Measurements from ENCODE around the gene SETBP1. TPM values are rescaled to one million over a fixed set of nuclear protein-coding genes. Genes with fewer than 3 reads are reported as not detected.

Gene SETBP1
- total and polyA plus RNA-seq, 3 experiments from 2014 or later: 0.22 to 14.1 (median 13.9) TPM

DNA sequence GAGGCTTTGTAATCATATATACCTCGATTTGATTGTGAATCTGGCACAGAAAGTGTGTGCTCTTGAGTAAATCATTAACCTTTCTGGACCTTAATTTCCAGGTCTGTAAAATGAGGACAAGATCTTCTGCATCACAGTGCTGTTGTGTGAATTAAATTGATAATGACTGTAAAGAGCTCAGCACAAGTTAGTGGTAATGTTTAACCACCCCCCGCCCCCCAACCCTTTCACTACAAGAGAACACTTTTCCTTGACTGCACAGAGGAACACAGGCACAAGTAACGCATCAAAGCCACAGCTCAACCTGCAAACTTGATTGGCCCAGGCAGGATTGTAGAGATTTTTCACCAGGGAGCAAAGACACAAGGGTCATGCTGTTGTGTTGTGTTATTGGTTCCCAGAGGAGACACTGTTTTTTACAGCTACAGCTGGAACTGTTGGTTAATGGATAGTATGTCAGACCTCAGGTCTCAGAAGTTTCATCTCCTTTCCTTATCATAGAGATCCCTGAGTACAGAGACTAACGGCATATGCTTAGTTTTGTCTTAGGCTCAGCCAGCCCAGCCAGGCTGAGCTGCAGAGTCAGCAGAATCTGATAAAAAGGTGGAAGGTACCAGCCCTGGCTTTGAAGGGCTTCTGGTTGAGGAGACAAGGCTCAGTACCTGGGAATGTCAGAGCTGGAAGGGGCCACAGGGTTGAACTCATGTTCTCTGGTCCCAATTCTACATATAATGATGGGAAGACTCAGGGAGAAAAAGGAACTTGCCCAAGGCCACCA lies 10.6 kb downstream of the SETBP1 start:
- Histone ChIP-seq H3K27ac (ENCODE audit: low read depth, low read length) (no peak overlapping the region), H3K9me3 (ENCODE audit: low read length) (no peaks in the 10 kb centered on the region), H3K4me3 (ENCODE audit: low read length) (no peak overlapping the region), H3K36me3 (ENCODE audit: insufficient read depth, low read length) (no peaks in the 10 kb centered on the region), H3K27me3 (ENCODE audit: insufficient read depth, low read length, poor library complexity, severe bottlenecking) (no peaks in the 10 kb centered on the region), H3K4me1 (ENCODE audit: insufficient read depth, low read length) (no peaks in the 10 kb centered on the region)
- peak overlapping the region in 1 of 8 donors; percentile 43 for H3K27ac Mint-ChIP-seq
- H3K36me3 Mint-ChIP-seq: peaks cover 0 to 5% (median 0%) of the 10 kb centered on the region in 3 donors
- ChIA-PET POLR2A (no interaction called here), CTCF (interaction anchor here (1.1 kb wide), 1 partner anchor 13 kb away, joined by 4 read pairs; no protein-coding TSS in a partner anchor)
- H3K9me3 Mint-ChIP-seq: no peaks in the 10 kb centered on the region
- no peak for DNase-seq
- H3K27me3 Mint-ChIP-seq: peaks cover 0 to 3% of the 10 kb centered on the region in 2 donors
- H3K4me1 Mint-ChIP-seq: no peaks in the 10 kb centered on the region
- no peak overlapping the region for H3K4me3 Mint-ChIP-seq

DNA sequence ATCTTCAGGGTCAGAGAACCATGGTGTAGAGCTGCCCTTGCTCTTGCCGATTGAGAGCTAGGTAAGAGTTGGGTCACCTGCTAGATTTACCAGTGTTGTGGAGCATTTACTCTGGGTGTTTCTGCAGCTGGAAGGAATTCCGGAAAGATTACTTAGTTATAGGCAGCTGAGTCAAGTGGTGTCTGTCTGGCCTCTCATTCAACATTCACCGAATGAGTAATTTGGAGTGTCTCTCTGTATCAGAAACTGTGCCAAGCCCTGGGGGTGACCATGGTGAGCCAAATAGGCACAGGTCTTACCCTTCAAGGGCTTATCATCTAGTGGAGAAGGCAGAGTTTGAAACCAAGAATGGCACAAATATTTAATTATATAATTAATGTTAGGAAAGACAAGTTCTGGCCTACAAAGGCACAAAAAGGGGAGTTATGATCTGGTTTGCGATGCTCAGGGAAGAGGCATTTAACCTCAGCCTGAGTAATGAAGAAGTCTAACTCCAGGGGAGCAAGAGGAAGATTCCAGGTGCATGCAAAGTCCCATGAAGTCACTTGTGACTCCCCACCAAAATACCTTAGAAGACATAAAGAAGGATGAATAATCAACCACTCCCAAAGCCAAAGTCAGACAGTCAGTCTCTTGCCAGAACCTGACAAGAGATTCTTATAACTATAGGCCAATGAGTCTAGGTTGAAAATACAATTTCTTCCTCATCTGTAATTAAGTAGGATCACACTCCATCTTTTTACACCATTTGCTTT lies 12.5 kb downstream of the SETBP1 start:
- Mint-ChIP-seq H3K27me3 (no peaks in the 10 kb centered on the region), H3K4me3 (no peak overlapping the region), H3K9me3 (no peaks in the 10 kb centered on the region), H3K27ac (no peak overlapping the region), H3K36me3 (peaks cover 0 to 5% (median 0%) of the 10 kb centered on the region in 3 donors), H3K4me1 (peaks cover 0 to 2% (median 2%) of the 10 kb centered on the region in 3 donors)
- no peaks in the 10 kb centered on the region for H3K4me1 ChIP-seq (ENCODE audit: insufficient read depth, low read length)
- H3K4me3 ChIP-seq (ENCODE audit: low read length): no peak overlapping the region
- H3K27ac ChIP-seq (ENCODE audit: low read depth, low read length): no peak overlapping the region
- H3K36me3 ChIP-seq (ENCODE audit: insufficient read depth, low read length): no peaks in the 10 kb centered on the region
- no peaks in the 10 kb centered on the region for H3K27me3 ChIP-seq (ENCODE audit: insufficient read depth, low read length, poor library complexity, severe bottlenecking)
- no peak for DNase-seq
- CTCF ChIA-PET: interaction anchor here (1.1 to 1.3 kb wide), 2 partner anchors 14 to 520 kb away, joined by 3 read pairs; no protein-coding TSS in a partner anchor
- POLR2A ChIA-PET: no interaction called here
- no peaks in the 10 kb centered on the region for H3K9me3 ChIP-seq (ENCODE audit: low read length)

DNA sequence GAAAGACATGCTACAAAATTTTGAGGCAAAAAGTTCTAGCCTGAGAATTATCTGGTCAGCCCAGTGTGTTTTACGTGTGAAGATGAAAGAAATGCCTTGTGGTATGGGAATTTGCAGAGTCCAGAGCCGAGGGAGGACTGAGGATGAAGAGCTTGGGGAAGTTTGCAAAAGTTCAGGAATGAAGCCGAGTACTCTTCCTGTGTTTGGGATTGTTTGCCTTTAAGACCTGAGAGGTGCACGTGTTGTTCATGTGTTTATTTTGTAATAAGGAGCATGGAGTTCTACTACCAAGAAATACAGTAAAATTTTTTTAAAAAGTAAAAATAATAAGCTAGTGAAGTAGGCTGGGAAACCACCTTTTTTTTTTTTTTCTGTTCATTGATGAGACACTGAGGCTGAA lies 14.8 kb downstream of the SETBP1 start:
- Histone ChIP-seq H3K27me3 (ENCODE audit: insufficient read depth, low read length, poor library complexity, severe bottlenecking) (no peaks in the 10 kb centered on the region), H3K4me3 (ENCODE audit: low read length) (no peak overlapping the region), H3K36me3 (ENCODE audit: insufficient read depth, low read length) (no peaks in the 10 kb centered on the region), H3K4me1 (ENCODE audit: insufficient read depth, low read length) (no peaks in the 10 kb centered on the region), H3K27ac (ENCODE audit: low read depth, low read length) (no peak overlapping the region), H3K9me3 (ENCODE audit: low read length) (no peaks in the 10 kb centered on the region)
- no peak overlapping the region for H3K4me3 Mint-ChIP-seq
- H3K27me3 Mint-ChIP-seq: no peaks in the 10 kb centered on the region
- CTCF ChIA-PET: interaction anchor here (1.4 kb wide), 1 partner anchor 11 kb away, joined by 3 read pairs; no protein-coding TSS in a partner anchor
- peaks cover 0 to 5% (median 0%) of the 10 kb centered on the region in 3 donors for H3K36me3 Mint-ChIP-seq
- peak overlapping the region in 2 of 8 donors; percentile 44 to 53 for H3K27ac Mint-ChIP-seq
- no peak for DNase-seq
- H3K9me3 Mint-ChIP-seq: no peaks in the 10 kb centered on the region
- POLR2A ChIA-PET: no interaction called here
- peaks cover 0 to 10% (median 7%) of the 10 kb centered on the region in 3 donors for H3K4me1 Mint-ChIP-seq

DNA sequence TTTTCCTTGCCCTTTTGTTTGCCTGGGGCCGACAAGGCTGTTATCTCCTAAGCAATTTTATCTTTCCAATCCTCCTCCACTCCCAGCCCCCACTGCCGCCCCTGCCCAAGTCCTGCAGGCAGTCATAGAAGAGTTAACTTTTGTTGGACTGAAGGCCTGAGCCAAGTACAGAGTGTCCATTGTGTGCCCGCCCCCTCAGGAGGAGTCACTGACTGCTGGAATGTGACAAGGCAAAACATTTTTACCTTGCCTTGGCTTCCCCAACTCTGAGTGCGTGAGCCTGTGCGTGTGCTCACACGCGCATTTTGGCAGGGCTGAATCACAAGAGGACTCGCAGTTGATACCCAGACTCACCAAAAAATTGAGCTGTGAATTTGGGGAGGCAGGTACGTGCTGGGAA lies 16.2 kb downstream of the SETBP1 start:
- Mint-ChIP-seq H3K4me1 (peaks cover 4 to 15% (median 13%) of the 10 kb centered on the region in 3 donors), H3K9me3 (no peaks in the 10 kb centered on the region), H3K36me3 (peaks cover 0 to 5% (median 0%) of the 10 kb centered on the region in 3 donors), H3K27me3 (no peaks in the 10 kb centered on the region), H3K27ac (no peak overlapping the region), H3K4me3 (no peak overlapping the region)
- no peak overlapping the region for H3K27ac ChIP-seq (ENCODE audit: low read depth, low read length)
- H3K4me3 ChIP-seq (ENCODE audit: low read length): no peak overlapping the region
- ChIA-PET POLR2A (no interaction called here), CTCF (interaction anchor here (0.5 kb wide), 1 partner anchor 244 kb away, joined by 3 read pairs; no protein-coding TSS in a partner anchor)
- no peaks in the 10 kb centered on the region for H3K27me3 ChIP-seq (ENCODE audit: insufficient read depth, low read length, poor library complexity, severe bottlenecking)
- DNase-seq: no peak
- peaks cover 7% of the 10 kb centered on the region for H3K4me1 ChIP-seq (ENCODE audit: insufficient read depth, low read length)
- no peaks in the 10 kb centered on the region for H3K9me3 ChIP-seq (ENCODE audit: low read length)
- H3K36me3 ChIP-seq (ENCODE audit: insufficient read depth, low read length): no peaks in the 10 kb centered on the region

DNA sequence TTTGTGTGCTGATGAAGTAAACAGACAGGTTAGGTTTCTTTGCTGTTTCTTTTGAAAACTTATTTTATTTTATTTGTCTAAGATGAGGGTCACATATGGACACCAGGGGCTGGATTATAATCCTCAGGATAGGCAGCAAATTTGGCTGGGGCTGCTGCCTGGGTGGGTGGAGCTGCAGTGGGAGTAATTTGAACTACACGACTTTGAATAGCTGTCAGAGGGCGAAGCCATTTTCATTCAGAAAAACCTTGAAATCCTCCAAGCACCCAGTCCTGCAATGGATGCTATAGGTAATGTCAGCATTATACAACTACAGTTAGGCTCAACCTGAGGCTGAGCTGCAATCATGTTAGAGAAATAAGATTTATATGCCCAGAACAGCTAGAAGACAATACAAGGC lies 16.6 kb downstream of the SETBP1 start:
- peaks cover 7% of the 10 kb centered on the region for H3K4me1 ChIP-seq (ENCODE audit: insufficient read depth, low read length)
- POLR2A ChIA-PET: no interaction called here
- no peaks in the 10 kb centered on the region for H3K27me3 ChIP-seq (ENCODE audit: insufficient read depth, low read length, poor library complexity, severe bottlenecking)
- no peak overlapping the region for H3K27ac ChIP-seq (ENCODE audit: low read depth, low read length)
- no peak overlapping the region for H3K4me3 Mint-ChIP-seq
- H3K36me3 Mint-ChIP-seq: peaks cover 0 to 5% (median 0%) of the 10 kb centered on the region in 3 donors
- no peaks in the 10 kb centered on the region for H3K27me3 Mint-ChIP-seq
- no peaks in the 10 kb centered on the region for H3K36me3 ChIP-seq (ENCODE audit: insufficient read depth, low read length)
- CTCF ChIA-PET: interaction anchor here (0.5 kb wide), 1 partner anchor 244 kb away, joined by 3 read pairs; no protein-coding TSS in a partner anchor
- no peak overlapping the region for H3K4me3 ChIP-seq (ENCODE audit: low read length)
- no peaks in the 10 kb centered on the region for H3K9me3 ChIP-seq (ENCODE audit: low read length)
- DNase-seq: no peak
- H3K27ac Mint-ChIP-seq: no peak overlapping the region
- peaks cover 4 to 15% (median 13%) of the 10 kb centered on the region in 3 donors for H3K4me1 Mint-ChIP-seq
- no peaks in the 10 kb centered on the region for H3K9me3 Mint-ChIP-seq

DNA sequence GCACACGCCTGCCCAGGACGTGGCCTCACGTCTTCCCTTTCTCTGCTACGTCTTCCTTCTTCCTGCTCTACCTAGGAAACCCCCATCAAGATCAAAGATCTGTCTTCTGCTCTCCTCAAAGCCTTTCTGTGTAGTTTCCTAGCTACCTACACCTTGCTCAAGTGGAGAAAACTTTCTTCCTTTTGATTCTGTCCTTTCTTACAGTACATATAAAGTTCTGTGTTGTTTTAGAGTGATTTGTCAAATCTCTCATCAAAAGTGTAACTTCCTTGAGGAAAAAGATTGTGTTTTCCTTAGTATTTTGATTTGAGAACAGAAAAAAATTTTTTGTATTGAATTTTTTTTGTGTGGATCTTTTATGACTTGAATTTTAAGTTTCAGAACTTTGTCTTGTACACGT lies 17.8 kb downstream of the SETBP1 start:
- Histone ChIP-seq H3K9me3 (ENCODE audit: low read length) (no peaks in the 10 kb centered on the region), H3K36me3 (ENCODE audit: insufficient read depth, low read length) (no peaks in the 10 kb centered on the region), H3K27ac (ENCODE audit: low read depth, low read length) (no peak overlapping the region), H3K4me1 (ENCODE audit: insufficient read depth, low read length) (peaks cover 7% of the 10 kb centered on the region), H3K4me3 (ENCODE audit: low read length) (no peak overlapping the region), H3K27me3 (ENCODE audit: insufficient read depth, low read length, poor library complexity, severe bottlenecking) (no peaks in the 10 kb centered on the region)
- Mint-ChIP-seq H3K4me1 (peaks cover 4 to 15% (median 13%) of the 10 kb centered on the region in 3 donors), H3K27ac (no peak overlapping the region), H3K27me3 (no peaks in the 10 kb centered on the region), H3K4me3 (no peak overlapping the region), H3K9me3 (no peaks in the 10 kb centered on the region), H3K36me3 (peaks cover 0 to 2% (median 2%) of the 10 kb centered on the region in 3 donors)
- POLR2A ChIA-PET: no interaction called here
- DNase-seq: no peak
- CTCF ChIA-PET: no interaction called here

DNA sequence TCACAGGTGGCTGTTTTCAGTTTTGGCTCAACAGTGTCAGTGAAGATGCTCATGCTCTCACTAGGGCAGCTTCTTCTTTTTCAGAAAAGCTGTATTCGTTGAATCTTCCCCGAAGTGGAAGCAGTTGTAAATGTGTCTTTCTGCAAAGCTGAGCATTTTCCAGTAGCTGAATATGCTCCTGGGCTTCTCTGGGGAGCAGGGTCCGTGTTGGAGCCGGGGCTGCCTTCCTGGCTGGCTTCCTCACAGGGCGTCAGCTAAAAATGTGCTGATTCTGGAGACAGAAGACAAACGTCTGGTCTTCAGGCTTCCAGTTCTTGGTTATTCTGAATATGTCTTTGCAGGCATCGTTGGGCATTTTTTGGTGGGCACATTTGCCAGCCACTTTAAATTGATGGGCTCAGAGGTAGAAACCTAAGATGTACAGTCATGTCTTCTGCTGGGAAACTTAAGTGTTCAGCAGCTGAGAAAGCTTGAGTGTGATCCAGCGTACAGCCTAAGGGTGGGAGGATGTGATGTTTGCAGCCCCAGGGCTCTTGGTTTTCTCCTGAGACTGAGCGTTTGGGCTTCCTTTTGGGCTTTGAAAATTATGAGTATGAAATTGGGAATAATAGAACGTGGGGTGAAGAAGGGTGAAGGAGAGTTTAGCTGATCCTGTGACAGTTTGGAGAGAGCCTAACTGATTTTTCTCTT lies 19.0 kb downstream of the SETBP1 start:
- H3K4me3 Mint-ChIP-seq: no peak overlapping the region

More for the DNA sequence above, 19.0 kb downstream of the SETBP1 start:
- POLR2A ChIA-PET: no interaction called here
- no peak overlapping the region for H3K4me3 ChIP-seq (ENCODE audit: low read length)
- H3K4me1 ChIP-seq (ENCODE audit: insufficient read depth, low read length): peaks cover 7% of the 10 kb centered on the region
- no peak overlapping the region for H3K27ac ChIP-seq (ENCODE audit: low read depth, low read length)
- Mint-ChIP-seq H3K36me3 (peaks cover 0 to 2% (median 0%) of the 10 kb centered on the region in 3 donors), H3K27me3 (no peaks in the 10 kb centered on the region), H3K4me1 (peaks cover 4 to 15% (median 13%) of the 10 kb centered on the region in 3 donors), H3K9me3 (no peaks in the 10 kb centered on the region), H3K27ac (peak overlapping the region in 3 of 8 donors; percentile 2 to 26 (median 15))
- no peaks in the 10 kb centered on the region for H3K36me3 ChIP-seq (ENCODE audit: insufficient read depth, low read length)
- CTCF ChIA-PET: no interaction called here
- no peak for DNase-seq
- H3K9me3 ChIP-seq (ENCODE audit: low read length): no peaks in the 10 kb centered on the region
- H3K27me3 ChIP-seq (ENCODE audit: insufficient read depth, low read length, poor library complexity, severe bottlenecking): no peaks in the 10 kb centered on the region
